IMR-90 (cell line): ENCODE measurements around the gene TINAGL1. TPM values are rescaled to one million over a fixed set of nuclear protein-coding genes. Genes with fewer than 3 reads are reported as not detected.

Experiments
- ATAC-seq: fragments of 200-7000 bp; cut with Tn5 transposase; 2 replicates; pipeline ENCODE4 v1.9.1; 2020; ENCODE audit warnings: low read depth, mild to moderate bottlenecking, moderate library complexity
- BruUV-seq: library from RNA; stranded (reverse); fragments of 400-500 nt; replicated peaks from 2 replicates; lab custom pipeline; 2021; lab: Mats Ljungman, UMichigan
- CTCF ChIA-PET: fragments of 300-600 bp; formaldehyde crosslinking; extraction: SDS; loops from one replicate; lab custom pipeline; 2021; ENCODE audit warnings: antibody characterized with exemption; lab: Yijun Ruan, JAX
- POLR2A ChIA-PET: fragments of 300-600 bp; sonication (Branson Sonifier 250); formaldehyde crosslinking; loops from one replicate; lab custom pipeline; 2022; ENCODE audit warnings: antibody characterized with exemption; ENCODE audit not compliant: unreplicated experiment; lab: Charles Lee
- DNase-seq: peaks from one replicate; pipeline ENCODE4 v3.0.0; 2013
- H2AFZ ChIP-seq: replicated peaks from 2 replicates; pipeline ENCODE3; 2013; ENCODE audit warnings: low read length, mild to moderate bottlenecking; ENCODE audit not compliant: poor library complexity
- H2AK5ac ChIP-seq: 2 replicates; pipeline ENCODE4 v1.6.1; 2013; ENCODE audit warnings: low read depth, low read length, inconsistent platforms
- H2AK9ac ChIP-seq: replicated peaks from 2 replicates; pipeline ENCODE3; 2013; ENCODE audit warnings: mild to moderate bottlenecking, low read depth, low read length, moderate library complexity; ENCODE audit not compliant: poor library complexity
- H2BK120ac ChIP-seq: 2 replicates; pipeline ENCODE4 v1.6.1; 2013; ENCODE audit warnings: low read depth, low read length, inconsistent platforms
- H2BK15ac ChIP-seq: 3 replicates; pipeline ENCODE4 v1.6.1; 2013; ENCODE audit warnings: low read depth, low read length, inconsistent platforms
- H2BK20ac ChIP-seq: 2 replicates; pipeline ENCODE4 v1.6.1; 2013; ENCODE audit warnings: low read depth, mild to moderate bottlenecking, inconsistent platforms, low read length, moderate library complexity
- H2BK5ac ChIP-seq: 2 replicates; pipeline ENCODE4 v1.6.1; 2013; ENCODE audit warnings: mild to moderate bottlenecking, low read depth, low read length, inconsistent platforms; ENCODE audit not compliant: poor library complexity, severe bottlenecking
- H3K14ac ChIP-seq: replicated peaks from 2 replicates; pipeline ENCODE4 v1.6.1; 2013; ENCODE audit warnings: low read depth, low read length, inconsistent platforms
- H3K18ac ChIP-seq: 2 replicates; pipeline ENCODE4 v1.6.1; 2013; ENCODE audit warnings: low read depth, low read length, control low read depth
- H3K23ac ChIP-seq: 2 replicates; pipeline ENCODE4 v1.6.1; 2013; ENCODE audit warnings: low read depth, low read length, inconsistent platforms
- H3K27ac ChIP-seq: 2 replicates; pipeline ENCODE4 v1.5.1; 2013; ENCODE audit warnings: mild to moderate bottlenecking, control low read depth, low read length; ENCODE audit not compliant: insufficient read depth
- H3K27me3 ChIP-seq: 2 replicates; pipeline ENCODE4 v1.6.1; 2013; ENCODE audit warnings: low read length; ENCODE audit not compliant: control insufficient read depth, insufficient read depth
- H3K36me3 ChIP-seq: 2 replicates; pipeline ENCODE4 v1.6.1; 2013; ENCODE audit warnings: low read length, mixed read lengths; ENCODE audit not compliant: control insufficient read depth, insufficient read depth
- H3K4ac ChIP-seq: 2 replicates; pipeline ENCODE4 v1.6.1; 2013; ENCODE audit warnings: low read depth, low read length, inconsistent platforms
- H3K4me1 ChIP-seq: 2 replicates; pipeline ENCODE4 v1.6.1; 2013; ENCODE audit warnings: low read length, mixed read lengths; ENCODE audit not compliant: control insufficient read depth, insufficient read depth
- H3K4me2 ChIP-seq: 2 replicates; pipeline ENCODE4 v1.6.1; 2013; ENCODE audit warnings: low read depth, mild to moderate bottlenecking, control low read depth, low read length, moderate library complexity
- H3K4me3 ChIP-seq: 2 replicates; pipeline ENCODE4 v1.5.1; 2013; ENCODE audit warnings: low read depth, mild to moderate bottlenecking, control low read depth, low read length, moderate library complexity; ENCODE audit not compliant: insufficient read depth
- H3K56ac ChIP-seq: 2 replicates; pipeline ENCODE4 v1.6.1; 2013; ENCODE audit warnings: low read length, inconsistent platforms; ENCODE audit not compliant: insufficient read depth; ENCODE audit errors: extremely low read depth
- H3K79me1 ChIP-seq, 2 experiments: 2 replicates each; pipeline ENCODE4 v1.6.1; 2013; ENCODE audit warnings: low read length in 2 of 2, inconsistent platforms in 1 of 2, low read depth in 1 of 2
- H3K9ac ChIP-seq: 2 replicates; pipeline ENCODE4 v1.6.1; 2013; ENCODE audit warnings: low read depth, low read length, control low read depth
- H3K9me1 ChIP-seq: 2 replicates; pipeline ENCODE4 v1.6.1; 2013; ENCODE audit warnings: low read length, inconsistent platforms; ENCODE audit not compliant: insufficient read depth
- H3K9me3 ChIP-seq: 2 replicates; pipeline ENCODE4 v1.6.1; 2013; ENCODE audit warnings: low read length; ENCODE audit not compliant: control insufficient read depth, insufficient read depth
- H4K20me1 ChIP-seq: 2 replicates; pipeline ENCODE4 v1.6.1; 2013; ENCODE audit warnings: low read length, inconsistent platforms; ENCODE audit not compliant: insufficient read depth
- H4K5ac ChIP-seq: 2 replicates; pipeline ENCODE4 v1.6.1; 2013; ENCODE audit warnings: mild to moderate bottlenecking, low read depth, low read length, control low read depth
- H4K8ac ChIP-seq, 2 experiments: 2 replicates each; pipeline ENCODE4 v1.6.1; 2013; ENCODE audit warnings: low read depth in 2 of 2, low read length in 2 of 2, control low read depth in 1 of 2, inconsistent platforms in 1 of 2
- H4K91ac ChIP-seq: 2 replicates; pipeline ENCODE4 v1.6.1; 2013; ENCODE audit warnings: low read depth, low read length, inconsistent platforms; ENCODE audit not compliant: insufficient read depth
- CEBPB ChIP-seq: IDR thresholded peaks from 2 replicates; pipeline ENCODE4 v1.6.1; 2012; ENCODE audit warnings: low read depth, low read length, improper control_type of control experiment
- CTCF ChIP-seq: conservative IDR thresholded peaks from 2 replicates; pipeline ENCODE4 v1.5.1; 2012; ENCODE audit warnings: mild to moderate bottlenecking, low read depth, low read length, improper control_type of control experiment
- ELK1 ChIP-seq: fragments of 150-350 bp; IDR thresholded peaks from 2 replicates; pipeline ENCODE4 v1.6.1; 2016; ENCODE audit warnings: low read depth, mild to moderate bottlenecking, low read length, moderate library complexity, borderline replicate concordance
- FOS ChIP-seq: fragments of 150-350 bp; IDR thresholded peaks from 2 replicates; pipeline ENCODE4 v1.6.1; 2016; ENCODE audit warnings: low read depth, low read length
- MAZ ChIP-seq: IDR thresholded peaks from 2 replicates; pipeline ENCODE4 v1.6.1; 2012; ENCODE audit warnings: low read depth, mild to moderate bottlenecking, low read length, improper control_type of control experiment, moderate library complexity, borderline replicate concordance
- NFE2L2 ChIP-seq: fragments of 150-350 bp; IDR thresholded peaks from 2 replicates; pipeline ENCODE4 v1.6.1; 2016; ENCODE audit warnings: low read depth, mild to moderate bottlenecking, low read length
- POLR2A ChIP-seq: IDR thresholded peaks from 2 replicates; pipeline ENCODE4 v1.6.1; 2012; ENCODE audit warnings: mild to moderate bottlenecking, low read depth, low read length
- RAD21 ChIP-seq: IDR thresholded peaks from 2 replicates; pipeline ENCODE4 v1.6.1; 2012; ENCODE audit warnings: low read length, improper control_type of control experiment
- RFX5 ChIP-seq: IDR thresholded peaks from 2 replicates; pipeline ENCODE4 v1.8.0; 2012; ENCODE audit warnings: low read depth, mild to moderate bottlenecking, low read length, moderate library complexity
- SMC3 ChIP-seq: fragments of 150-350 bp; IDR thresholded peaks from 2 replicates; pipeline ENCODE4 v1.6.1; 2016; ENCODE audit warnings: low read depth, mild to moderate bottlenecking, antibody characterized with exemption, low read length, moderate library complexity
- USF2 ChIP-seq: fragments of 150-350 bp; IDR thresholded peaks from 2 replicates; pipeline ENCODE4 v1.6.1; 2017; ENCODE audit warnings: mild to moderate bottlenecking, antibody characterized with exemption, low read length, low read depth
- WGBS, 2 experiments: methylation state at CpG; one replicate each; pipeline versions ENCODE4 v1.1.5 to v1.1.7; 2013; ENCODE audit warnings: missing lambda C conversion rate in 2 of 2; ENCODE audit not compliant: insufficient read length in 1 of 2; ENCODE audit errors: extremely low coverage in 2 of 2; 5-methylcytosine and 5-hydroxymethylcytosine counted together
- dilution Hi-C: fragments of 300-500 bp; cut with HindIII; formaldehyde crosslinking; loops from one replicate; pipeline ENCODE4 v1.14.3; 2018; ENCODE audit warnings: low sequenced_read_pairs; ENCODE audit not compliant: unreplicated experiment
- in situ Hi-C: fragments of 300-500 bp; cut with MboI; formaldehyde crosslinking; loops from 3 replicates; pipeline ENCODE4 v1.14.3; 2019; ENCODE audit warnings: low sequenced_read_pairs, inconsistent platforms, mixed read lengths
- intact Hi-C: fragments of 100-400 bp; cut with micrococcal nuclease; formaldehyde crosslinking; loops from 2 replicates; pipeline ENCODE4 v1.10.0; 2022
- polyA plus RNA-seq, 3 experiments: library from polyadenylated mRNA; depleted of rRNA; stranded (reverse); fragments of >200 nt; gene quantifications; 2 replicates each; pipeline ENCODE4 v1.2.3, GENCODE V29; 2012; ENCODE audit warnings: low replicate concordance in 1 of 3
- total RNA-seq: library from RNA; depleted of rRNA; stranded (reverse); fragments of >200 nt; gene quantifications from 2 replicates; pipeline ENCODE4 v1.2.3, GENCODE V29; 2012

Gene TINAGL1
- total and polyA plus RNA-seq, 2 of the 4 experiments (the other 2 are of a cell fraction), result 0.54 to 1.5 TPM

- Histone ChIP-seq H3K14ac (no peak overlapping the region), H2BK15ac (no peak overlapping the region), H3K4me2 (no peak overlapping the region), H2BK5ac (no peak overlapping the region), H4K8ac (no peak overlapping the region), H3K4me3 (no peak overlapping the region), H4K91ac (no peak overlapping the region), H2BK20ac (no peak overlapping the region), H3K56ac (no peak overlapping the region), H2BK120ac (no peak overlapping the region), H4K5ac (no peak overlapping the region), H2AK5ac (no peak overlapping the region), H3K9me3 (peaks cover 19% of the 10 kb centered on the region), H3K23ac (no peak overlapping the region), H3K4ac (no peak overlapping the region), H3K9me1 (no peaks in the 10 kb centered on the region), H3K18ac (no peak overlapping the region), H2AK9ac (no peak overlapping the region), H4K20me1 (no peaks in the 10 kb centered on the region), H3K79me1 (no peaks in the 10 kb centered on the region), H3K36me3 (no peaks in the 10 kb centered on the region), H3K9ac (no peak overlapping the region), H3K4me1 (no peaks in the 10 kb centered on the region), H3K27ac (no peak overlapping the region), H3K27me3 (peaks cover 41% of the 10 kb centered on the region), H2AFZ (no peak overlapping the region)
- BruUV-seq, result no TSS peak
- POLR2A ChIA-PET, result no interaction called here
- WGBS, 2 experiments, result 33% methylated on average over 2 of the region's 4 CpGs; no CpG with 5 or more reads in 1 of the 2 experiments
- dilution Hi-C loops (no loop called here), intact Hi-C loops (no loop called here), in situ Hi-C loops (loop anchor here (10.0 kb wide), 1 partner anchor 356 kb away; no protein-coding TSS in a partner anchor)
- DNase-seq, result no peak
- TF ChIP-seq FOS (no peak), RFX5 (no peak), CTCF (no peak), MAZ (no peak), POLR2A (no peak), RAD21 (no peak), NFE2L2 (no peak), USF2 (no peak), ELK1 (no peak), SMC3 (no peak), CEBPB (no peak)
- ATAC-seq, result no peak
- CTCF ChIA-PET, result interaction anchor here (1.6 kb wide), 2 partner anchors 8 to 10 kb away, joined by 4 to 5 read pairs; no protein-coding TSS in a partner anchor
These were observed 35.1 kb upstream of the TINAGL1 start for GRCh38 chr1:31541194-31541593.
